HFF-Myc (cell line): Measurements from ENCODE around the gene POLR2A.
A peak's percentile ranks its signal among the peaks of the same experiment; 100 is the strongest.

Source experiments
- DNase-seq: peaks from one replicate; pipeline ENCODE4 v3.0.0-alpha.2; 2011; ENCODE audit warnings: low read depth; ENCODE audit errors: extremely low read depth
- H3K4me3 ChIP-seq: replicated peaks from 2 replicates; pipeline ENCODE4 v1.5.1; 2011; ENCODE audit warnings: low read depth, mild to moderate bottlenecking, control low read depth, low read length
- CTCF ChIP-seq: IDR thresholded peaks from 2 replicates; pipeline ENCODE4 v1.5.1; 2012; ENCODE audit warnings: mild to moderate bottlenecking, low read depth, low read length, control low read depth; ENCODE audit errors: missing control alignments

Gene POLR2A

GRCh38 chr17:7486181-7486580 lies 2.0 kb downstream of the POLR2A start:
- peak overlapping the region; percentile 71 for H3K4me3 ChIP-seq
- DNase-seq: no peak
- no peak for TF ChIP-seq CTCF

GRCh38 chr17:7490144-7490543 lies 6.0 kb downstream of the POLR2A start:
- TF ChIP-seq CTCF: no peak

DNA sequence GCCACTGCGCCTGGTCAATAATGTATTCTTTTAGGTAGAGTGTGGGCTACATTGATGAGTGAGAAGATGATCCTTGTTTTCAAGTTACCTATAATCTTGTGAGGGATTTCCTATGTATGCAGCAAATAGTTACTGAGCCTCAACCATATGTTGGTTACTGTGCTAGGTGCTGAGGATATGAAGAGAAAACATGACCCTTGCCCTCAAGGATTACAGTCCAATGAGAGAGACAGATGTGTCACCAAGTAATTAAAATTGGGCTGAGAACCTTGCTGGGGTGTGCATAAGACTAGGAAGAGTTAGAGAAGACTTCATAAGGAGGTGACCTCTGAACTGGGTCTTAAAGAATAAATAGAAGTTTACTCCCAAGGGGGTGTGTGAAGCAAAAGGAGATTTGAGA lies 7.4 kb downstream of the POLR2A start:
- DNase-seq: no peak
- no peak for TF ChIP-seq CTCF
- H3K4me3 ChIP-seq: no peak overlapping the region

More at GRCh38 chr17:7490144-7490543, 6.0 kb downstream of the POLR2A start:
- no peak overlapping the region for H3K4me3 ChIP-seq
- DNase-seq: no peak

DNA sequence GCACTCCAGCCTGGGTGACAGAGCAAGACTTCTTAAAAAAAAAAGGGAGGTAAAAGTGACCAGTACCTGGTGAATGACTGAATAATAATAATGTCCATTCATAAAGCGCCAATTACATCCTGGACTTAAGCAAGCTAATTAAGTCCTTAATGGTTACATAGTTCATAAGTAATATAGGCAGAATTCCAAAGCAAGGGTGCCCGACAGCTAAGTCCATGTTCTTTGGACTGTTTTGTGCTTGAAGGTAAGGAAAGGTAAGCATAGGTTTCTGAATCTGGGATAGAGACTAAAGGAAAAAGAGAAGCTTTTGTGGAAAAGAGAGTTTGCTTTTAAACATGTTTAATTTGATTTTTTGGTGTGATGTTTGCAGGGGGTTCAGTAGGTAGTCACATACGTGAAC lies 9.8 kb downstream of the POLR2A start:
- no peak overlapping the region for H3K4me3 ChIP-seq
- no peak for TF ChIP-seq CTCF
- no peak for DNase-seq

DNA sequence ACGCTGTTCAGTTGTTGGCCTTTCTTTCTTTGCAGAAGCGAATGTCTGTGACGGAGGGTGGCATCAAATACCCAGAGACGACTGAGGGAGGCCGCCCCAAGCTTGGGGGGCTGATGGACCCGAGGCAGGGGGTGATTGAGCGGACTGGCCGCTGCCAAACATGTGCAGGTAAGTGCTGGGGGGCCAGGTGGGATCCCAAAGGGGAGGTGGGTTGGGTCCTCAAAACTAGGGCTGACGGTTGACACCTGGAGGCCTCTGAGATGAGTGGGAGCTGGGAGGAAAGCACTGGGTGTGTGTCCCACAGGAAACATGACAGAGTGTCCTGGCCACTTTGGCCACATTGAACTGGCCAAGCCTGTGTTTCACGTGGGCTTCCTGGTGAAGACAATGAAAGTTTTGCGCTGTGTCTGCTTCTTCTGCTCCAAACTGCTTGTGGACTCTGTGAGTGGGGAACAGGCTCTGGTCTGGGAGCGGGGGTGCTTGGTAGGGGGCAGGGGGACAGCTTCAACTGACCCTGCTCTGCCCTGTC lies 11.8 kb downstream of the POLR2A start:
- no peak for DNase-seq
- TF ChIP-seq CTCF: no peak
- H3K4me3 ChIP-seq: no peak overlapping the region

- no peak for DNase-seq
- H3K4me3 ChIP-seq: no peak overlapping the region
- no peak for TF ChIP-seq CTCF
Measured at GRCh38 chr17:7496470-7497183, 12.5 kb downstream of the POLR2A start.

- DNase-seq: no peak
- TF ChIP-seq CTCF: no peak
- no peak overlapping the region for H3K4me3 ChIP-seq
Measured at GRCh38 chr17:7497228-7497627, 13.1 kb downstream of the POLR2A start.
